Mucosa of rectum (tissue), 2 donors: ENCODE measurements around the gene NPEPL1.

Experiments used
- H3K27ac ChIP-seq, 2 donors: one replicate each; pipeline ENCODE4 v1.7.0; 2013; ENCODE audit warnings: inconsistent platforms in 2 of 2, low read depth in 2 of 2, low read length in 2 of 2
- H3K27me3 ChIP-seq, 2 donors: one replicate each; pipeline ENCODE4 v1.7.0; 2013; ENCODE audit warnings: low read length in 2 of 2; ENCODE audit not compliant: control insufficient read depth in 2 of 2, insufficient read depth in 2 of 2
- H3K36me3 ChIP-seq, 2 donors: one replicate each; pipeline ENCODE4 v1.7.0; 2013; ENCODE audit warnings: low read length in 2 of 2; ENCODE audit not compliant: control insufficient read depth in 2 of 2, insufficient read depth in 2 of 2
- H3K4me1 ChIP-seq, 2 donors: one replicate each; pipeline ENCODE4 v1.7.0; 2013; ENCODE audit warnings: low read length in 2 of 2, mild to moderate bottlenecking in 1 of 2; ENCODE audit not compliant: control insufficient read depth in 2 of 2, insufficient read depth in 2 of 2
- H3K4me3 ChIP-seq, 2 donors: one replicate each; pipeline ENCODE4 v1.7.0; 2013; ENCODE audit warnings: low read length in 2 of 2
- H3K9ac ChIP-seq, 2 donors: one replicate each; pipeline ENCODE4 v1.7.0; 2013; ENCODE audit warnings: low read length in 2 of 2, low read depth in 1 of 2, mild to moderate bottlenecking in 1 of 2
- H3K9me3 ChIP-seq, 2 donors: one replicate each; pipeline ENCODE4 v1.7.0; 2013; ENCODE audit warnings: low read length in 2 of 2; ENCODE audit not compliant: control insufficient read depth in 2 of 2
- donor health status: healthy.
- donor health status: Normal muscosa, but diverticular disease.

Gene NPEPL1

GRCh38 chr20:58700121-58700821 lies 7.7 kb downstream of the NPEPL1 start:
- Histone ChIP-seq H3K27ac (no peak overlapping the region), H3K4me3 (no peak overlapping the region), H3K9ac (no peak overlapping the region), H3K27me3 (no peaks in the 10 kb centered on the region), H3K36me3 (peaks cover 38 to 56% of the 10 kb centered on the region in 2 donors), H3K9me3 (no peaks in the 10 kb centered on the region), H3K4me1 (no peaks in the 10 kb centered on the region)

GRCh38 chr20:58700823-58701222 lies 8.2 kb downstream of the NPEPL1 start:
- Histone ChIP-seq H3K9ac (no peak overlapping the region), H3K9me3 (no peaks in the 10 kb centered on the region), H3K4me1 (no peaks in the 10 kb centered on the region), H3K36me3 (peaks cover 41 to 51% of the 10 kb centered on the region in 2 donors), H3K27ac (no peak overlapping the region), H3K27me3 (no peaks in the 10 kb centered on the region), H3K4me3 (no peak overlapping the region)

- Histone ChIP-seq H3K4me1 (no peaks in the 10 kb centered on the region), H3K4me3 (no peak overlapping the region), H3K27me3 (no peaks in the 10 kb centered on the region), H3K9ac (no peak overlapping the region), H3K36me3 (peaks cover 35 to 46% of the 10 kb centered on the region in 2 donors), H3K9me3 (no peaks in the 10 kb centered on the region), H3K27ac (no peak overlapping the region)
Observed at GRCh38 chr20:58701431-58702160, 9.0 kb downstream of the NPEPL1 start.

- Histone ChIP-seq H3K4me3 (no peak overlapping the region), H3K27me3 (no peaks in the 10 kb centered on the region), H3K4me1 (no peaks in the 10 kb centered on the region), H3K9ac (no peak overlapping the region), H3K36me3 (peaks cover 30 to 41% of the 10 kb centered on the region in 2 donors), H3K9me3 (no peaks in the 10 kb centered on the region), H3K27ac (no peak overlapping the region)
Observed at GRCh38 chr20:58702161-58702510, 9.5 kb downstream of the NPEPL1 start.

- Histone ChIP-seq H3K9ac (no peak overlapping the region), H3K27ac (no peak overlapping the region), H3K36me3 (peaks cover 29 to 37% of the 10 kb centered on the region in 2 donors), H3K27me3 (no peaks in the 10 kb centered on the region), H3K9me3 (no peaks in the 10 kb centered on the region), H3K4me1 (no peaks in the 10 kb centered on the region), H3K4me3 (no peak overlapping the region)
Observed at GRCh38 chr20:58702859-58703648, 10.5 kb downstream of the NPEPL1 start.

GRCh38 chr20:58703765-58704371 lies 11.3 kb downstream of the NPEPL1 start:
- H3K9me3 ChIP-seq: no peaks in the 10 kb centered on the region
- H3K36me3 ChIP-seq: peaks cover 29 to 37% of the 10 kb centered on the region in 2 donors

GRCh38 chr20:58705208-58705926 lies 12.8 kb downstream of the NPEPL1 start:
- Histone ChIP-seq H3K27me3 (no peaks in the 10 kb centered on the region), H3K4me1 (no peaks in the 10 kb centered on the region), H3K27ac (no peak overlapping the region), H3K36me3 (peaks cover 20 to 26% of the 10 kb centered on the region in 2 donors), H3K9ac (no peak overlapping the region), H3K4me3 (no peak overlapping the region), H3K9me3 (no peaks in the 10 kb centered on the region)

More at GRCh38 chr20:58703765-58704371, 11.3 kb downstream of the NPEPL1 start:
- Histone ChIP-seq H3K27ac (no peak overlapping the region), H3K4me3 (no peak overlapping the region), H3K27me3 (no peaks in the 10 kb centered on the region), H3K4me1 (no peaks in the 10 kb centered on the region), H3K9ac (no peak overlapping the region)

- Histone ChIP-seq H3K9ac (no peak overlapping the region), H3K9me3 (no peaks in the 10 kb centered on the region), H3K4me3 (no peak overlapping the region), H3K27me3 (no peaks in the 10 kb centered on the region), H3K27ac (no peak overlapping the region), H3K4me1 (no peaks in the 10 kb centered on the region), H3K36me3 (peaks cover 20 to 26% of the 10 kb centered on the region in 2 donors)
Observed at GRCh38 chr20:58706150-58706892, 13.7 kb downstream of the NPEPL1 start.
